ENCODE results near the gene RPIA.

DNA sequence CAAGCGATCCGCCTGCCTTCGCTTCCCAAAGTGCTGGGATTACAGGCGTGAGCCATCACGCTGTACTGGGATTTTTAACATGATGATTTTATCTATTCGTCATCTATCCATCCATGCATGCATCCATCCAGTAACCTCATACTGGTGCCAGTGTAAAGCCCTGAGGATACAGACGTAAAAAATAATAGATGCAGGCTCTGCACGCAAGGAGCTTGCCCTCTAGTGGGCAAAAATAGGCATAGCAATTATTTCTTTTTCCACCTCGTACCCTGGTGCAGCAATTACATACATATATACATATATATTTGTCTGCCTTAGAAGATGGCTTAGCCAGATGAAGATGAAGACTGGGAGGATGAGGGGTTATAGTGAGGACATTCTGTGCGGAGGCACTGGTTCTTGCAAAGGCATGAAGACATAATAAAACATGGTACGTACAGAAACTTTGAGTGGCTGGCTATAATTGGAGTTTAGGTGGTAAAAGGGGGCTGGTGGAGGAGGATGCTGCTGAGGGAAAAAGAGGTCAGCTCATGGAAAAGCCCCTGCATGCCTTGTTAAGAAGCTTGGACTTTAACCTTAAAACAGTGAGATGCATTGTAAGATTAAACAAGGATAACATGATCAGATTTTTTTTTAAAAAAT, 19.6 kb upstream of the RPIA start:
- TF ChIP-seq POLR2A (IDR thresholded peaks at IDR 0.05; ENCODE audit: low read length) = no peak
- TF ChIP-seq GATA1 (IDR thresholded peaks at IDR 0.05; ENCODE audit: low read depth, low read length) = no peak
